ENCODE measurements around the gene PDX1. TPM values are rescaled to one million over a fixed set of nuclear protein-coding genes. Genes with fewer than 3 reads are reported as not detected.

Gene PDX1
- total RNA-seq, 1 donor from 2014 or later: not detected

DNA sequence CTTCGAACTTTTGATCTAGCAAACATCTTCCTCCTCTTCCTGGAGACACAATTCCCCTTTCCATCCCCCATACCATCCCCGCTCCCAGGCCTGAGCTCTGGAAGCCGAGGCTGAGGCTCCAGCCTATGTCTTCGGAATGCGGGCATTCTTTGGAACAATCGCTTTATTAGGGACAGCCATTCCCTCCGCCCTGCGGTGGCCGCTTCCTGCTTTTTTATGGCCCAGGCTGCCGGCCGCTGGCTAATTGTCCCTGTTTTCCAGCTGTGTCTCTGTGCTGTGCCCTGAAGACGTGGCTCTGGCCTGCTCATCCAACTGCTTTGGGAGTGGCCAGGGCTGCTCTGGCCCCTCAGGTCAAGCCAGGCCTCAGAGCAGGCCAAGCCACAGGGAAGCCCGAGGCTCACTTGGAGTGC lies 51.4 kb downstream of the PDX1 start:
- H3K27me3 Mint-ChIP-seq: peaks cover 78% of the 10 kb centered on the region
- intact Hi-C loops (cut with micrococcal nuclease): no loop called here
- H3K9me3 Mint-ChIP-seq: no peaks in the 10 kb centered on the region
- H3K27ac Mint-ChIP-seq: no peak overlapping the region
- no peak for ATAC-seq (ENCODE audit: low read depth)
- H3K4me1 Mint-ChIP-seq: peaks cover 41% of the 10 kb centered on the region
- TF ChIP-seq, protein P1, sequence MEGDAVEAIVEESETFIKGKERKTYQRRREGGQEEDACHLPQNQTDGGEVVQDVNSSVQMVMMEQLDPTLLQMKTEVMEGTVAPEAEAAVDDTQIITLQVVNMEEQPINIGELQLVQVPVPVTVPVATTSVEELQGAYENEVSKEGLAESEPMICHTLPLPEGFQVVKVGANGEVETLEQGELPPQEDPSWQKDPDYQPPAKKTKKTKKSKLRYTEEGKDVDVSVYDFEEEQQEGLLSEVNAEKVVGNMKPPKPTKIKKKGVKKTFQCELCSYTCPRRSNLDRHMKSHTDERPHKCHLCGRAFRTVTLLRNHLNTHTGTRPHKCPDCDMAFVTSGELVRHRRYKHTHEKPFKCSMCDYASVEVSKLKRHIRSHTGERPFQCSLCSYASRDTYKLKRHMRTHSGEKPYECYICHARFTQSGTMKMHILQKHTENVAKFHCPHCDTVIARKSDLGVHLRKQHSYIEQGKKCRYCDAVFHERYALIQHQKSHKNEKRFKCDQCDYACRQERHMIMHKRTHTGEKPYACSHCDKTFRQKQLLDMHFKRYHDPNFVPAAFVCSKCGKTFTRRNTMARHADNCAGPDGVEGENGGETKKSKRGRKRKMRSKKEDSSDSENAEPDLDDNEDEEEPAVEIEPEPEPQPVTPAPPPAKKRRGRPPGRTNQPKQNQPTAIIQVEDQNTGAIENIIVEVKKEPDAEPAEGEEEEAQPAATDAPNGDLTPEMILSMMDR (IDR thresholded peaks at IDR 0.05): no peak
- H3K36me3 Mint-ChIP-seq (ENCODE audit: low read depth): no peaks in the 10 kb centered on the region
- no peak for DNase-seq
- H3K4me3 Mint-ChIP-seq: no peak overlapping the region
- ChIA-PET CTCF (interaction anchor here (1.4 to 3.0 kb wide), 2 partner anchors 12 to 17 kb away, joined by 3 to 10 read pairs; no protein-coding TSS in a partner anchor), POLR2A (no interaction called here)

DNA sequence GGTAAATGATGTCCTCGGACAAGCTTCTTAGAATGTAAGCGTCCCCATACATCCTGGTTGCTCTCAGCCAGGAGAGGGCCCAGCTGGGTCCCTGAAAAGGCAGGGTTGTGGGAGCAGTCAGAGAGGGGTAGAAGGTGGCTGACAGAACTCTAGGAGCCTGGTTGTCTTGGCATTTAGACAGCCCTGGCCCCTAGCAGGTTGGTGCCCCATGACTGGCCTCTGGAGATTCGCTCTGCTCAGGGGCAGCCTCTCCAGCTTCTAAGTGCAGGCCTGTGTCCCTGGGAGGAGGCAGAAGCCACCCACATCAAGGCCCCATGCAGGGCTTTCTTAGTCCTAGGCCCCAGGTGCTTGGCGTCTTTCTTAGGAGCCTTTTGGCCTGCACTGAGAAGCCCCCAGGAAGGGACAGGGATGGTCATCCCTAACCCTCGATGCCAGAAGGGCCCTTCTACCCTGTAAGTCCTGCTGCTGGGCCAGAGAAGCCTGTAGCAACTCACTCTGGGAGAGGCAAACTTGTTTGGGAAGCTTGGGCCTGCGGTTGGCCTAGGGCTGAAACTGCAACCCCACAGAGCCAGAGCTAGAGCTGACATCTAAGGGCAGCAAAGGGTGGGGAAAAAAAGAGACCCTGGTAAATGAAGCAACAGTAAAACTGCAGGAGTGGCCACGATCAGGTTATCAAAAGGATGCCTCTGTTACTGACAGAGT lies 52.1 kb downstream of the PDX1 start:
- Mint-ChIP-seq H3K4me3 (no peak overlapping the region), H3K36me3 (ENCODE audit: low read depth) (no peaks in the 10 kb centered on the region), H3K27ac (no peak overlapping the region), H3K4me1 (peaks cover 36% of the 10 kb centered on the region), H3K9me3 (no peaks in the 10 kb centered on the region), H3K27me3 (peaks cover 78% of the 10 kb centered on the region)
- ATAC-seq (ENCODE audit: low read depth) (no peak), DNase-seq (no peak)
- POLR2A ChIA-PET: interaction anchor here (0.6 kb wide), 1 partner anchor 27 kb away, joined by 3 read pairs; no protein-coding TSS in a partner anchor
- CTCF ChIA-PET: interaction anchor here (1.4 kb wide), 1 partner anchor 12 kb away, joined by 3 read pairs; no protein-coding TSS in a partner anchor
- TF ChIP-seq, protein P1 (IDR thresholded peaks at IDR 0.05): no peak
- intact Hi-C loops (cut with micrococcal nuclease): no loop called here

DNA sequence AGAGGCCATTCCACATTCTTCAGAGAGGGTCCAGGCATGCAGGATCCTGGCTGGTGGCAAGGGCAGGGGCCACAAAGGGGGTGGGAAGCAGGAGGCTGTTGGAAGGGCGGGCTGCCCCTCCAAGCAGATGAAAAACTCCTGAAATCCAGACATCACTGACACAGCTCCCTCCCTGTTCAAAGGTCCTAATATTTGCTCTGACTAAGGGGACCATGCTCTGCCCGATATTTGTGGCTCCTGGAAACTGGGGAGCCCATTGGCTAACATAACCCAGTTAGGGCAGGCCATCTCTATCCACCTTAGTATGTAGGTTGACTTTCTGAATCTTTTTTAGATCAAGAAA lies 52.6 kb downstream of the PDX1 start:
- CTCF ChIA-PET: interaction anchor here (0.7 to 1.4 kb wide), 2 partner anchors 11 kb away, joined by 3 to 5 read pairs; no protein-coding TSS in a partner anchor
- no peaks in the 10 kb centered on the region for H3K36me3 Mint-ChIP-seq (ENCODE audit: low read depth)
- no peaks in the 10 kb centered on the region for H3K9me3 Mint-ChIP-seq
- TF ChIP-seq, protein P1 (IDR thresholded peaks at IDR 0.05): no peak
- no peak for DNase-seq
- no peak overlapping the region for H3K27ac Mint-ChIP-seq
- no peak for ATAC-seq (ENCODE audit: low read depth)
- H3K27me3 Mint-ChIP-seq: peaks cover 77% of the 10 kb centered on the region
- POLR2A ChIA-PET: interaction anchor here (0.6 kb wide), 1 partner anchor 27 kb away, joined by 3 read pairs; no protein-coding TSS in a partner anchor
- no peak overlapping the region for H3K4me3 Mint-ChIP-seq
- peaks cover 31% of the 10 kb centered on the region for H3K4me1 Mint-ChIP-seq
- intact Hi-C loops (cut with micrococcal nuclease): no loop called here

DNA sequence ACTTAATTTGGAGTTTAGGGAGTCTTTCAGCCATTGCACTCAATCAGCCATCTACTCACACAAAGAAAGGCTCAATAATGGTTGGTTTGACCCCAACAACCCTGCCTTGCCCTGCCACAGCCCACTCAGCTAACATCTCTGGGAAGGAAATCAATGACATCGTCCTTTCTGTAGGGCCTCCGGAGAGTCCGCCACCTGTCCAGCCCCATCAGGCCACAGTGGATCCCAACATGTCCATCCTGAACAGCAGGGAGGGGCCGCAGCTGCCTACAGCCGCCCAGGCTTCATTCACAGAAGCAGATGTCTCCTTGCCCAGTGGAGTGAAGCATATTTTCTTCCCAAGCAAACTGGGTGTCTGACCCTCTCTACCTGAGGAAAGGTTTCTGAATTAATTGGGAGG lies 53.5 kb downstream of the PDX1 start:
- Mint-ChIP-seq H3K4me3 (no peak overlapping the region), H3K9me3 (no peaks in the 10 kb centered on the region), H3K27me3 (peaks cover 73% of the 10 kb centered on the region), H3K36me3 (ENCODE audit: low read depth) (no peaks in the 10 kb centered on the region), H3K4me1 (peaks cover 27% of the 10 kb centered on the region), H3K27ac (no peak overlapping the region)
- CTCF ChIA-PET: interaction anchor here (0.7 to 0.9 kb wide), 2 partner anchors 10 to 20 kb away, joined by 3 to 5 read pairs; no protein-coding TSS in a partner anchor
- no peak for ATAC-seq (ENCODE audit: low read depth)
- DNase-seq: no peak
- POLR2A ChIA-PET: no interaction called here
- TF ChIP-seq, protein P1 (IDR thresholded peaks at IDR 0.05): no peak
- intact Hi-C loops (cut with micrococcal nuclease): no loop called here

DNA sequence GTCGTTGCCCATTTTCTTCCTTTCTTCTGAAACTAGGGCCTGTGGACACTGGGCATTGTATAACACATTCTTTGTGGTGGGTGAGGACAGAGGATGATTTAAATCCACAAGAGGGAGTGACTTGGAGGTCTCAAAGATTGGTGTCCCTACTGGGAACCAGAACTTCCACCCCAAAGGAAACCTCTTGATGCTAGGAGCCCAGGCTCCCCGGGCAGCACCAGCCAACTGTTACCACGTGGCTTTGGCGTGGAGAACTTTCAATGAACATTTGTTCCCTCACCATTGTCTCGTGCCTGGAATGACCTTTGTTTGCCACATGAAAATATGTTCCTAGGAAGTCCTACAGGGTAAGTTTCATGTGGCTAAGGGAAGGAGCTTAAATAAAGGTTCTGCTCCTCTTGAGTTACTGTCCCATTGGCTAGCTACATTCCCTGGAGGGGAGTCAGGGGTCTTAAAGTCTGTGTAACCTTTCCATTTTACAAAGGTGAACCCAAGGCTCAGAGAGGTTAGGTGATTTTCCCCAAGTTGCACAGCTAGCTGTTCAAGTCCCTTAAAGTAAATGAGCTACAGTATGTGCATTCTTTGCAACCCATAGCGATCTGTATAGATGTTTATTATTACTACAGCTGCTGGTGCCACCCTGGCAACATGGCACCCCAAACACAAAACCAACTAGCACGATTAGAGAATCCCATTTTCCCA lies 54.3 kb downstream of the PDX1 start:
- Mint-ChIP-seq H3K9me3 (no peaks in the 10 kb centered on the region), H3K27me3 (peaks cover 79% of the 10 kb centered on the region), H3K4me3 (no peak overlapping the region), H3K36me3 (ENCODE audit: low read depth) (no peaks in the 10 kb centered on the region), H3K4me1 (peaks cover 32% of the 10 kb centered on the region), H3K27ac (no peak overlapping the region)
- ChIA-PET POLR2A (no interaction called here), CTCF (interaction anchor here (0.6 to 1.1 kb wide), 2 partner anchors 9 to 147 kb away, joined by 3 read pairs; no protein-coding TSS in a partner anchor)
- DNase-seq (no peak), ATAC-seq (ENCODE audit: low read depth) (no peak)
- TF ChIP-seq, protein P1 (IDR thresholded peaks at IDR 0.05): no peak
- intact Hi-C loops (cut with micrococcal nuclease): no loop called here

Measured in activated B cell treated with CpG ODN at 0.5 μM for 24 hours (primary cell).